HCEC 1CT (cell line): ENCODE results near the gene SIN3B.
A peak's percentile ranks its signal among the peaks of the same experiment; 100 is the strongest.
"Not testable (repeated sequence)": the region's sequence is repeated elsewhere in the genome, so short reads cannot be mapped to it uniquely, and the experiment has no call there.

ENCODE experiments used
- DNase-seq: peaks from one replicate; pipeline ENCODE4 v3.0.0-alpha.2; 2017

SIN3B gene, protein sequence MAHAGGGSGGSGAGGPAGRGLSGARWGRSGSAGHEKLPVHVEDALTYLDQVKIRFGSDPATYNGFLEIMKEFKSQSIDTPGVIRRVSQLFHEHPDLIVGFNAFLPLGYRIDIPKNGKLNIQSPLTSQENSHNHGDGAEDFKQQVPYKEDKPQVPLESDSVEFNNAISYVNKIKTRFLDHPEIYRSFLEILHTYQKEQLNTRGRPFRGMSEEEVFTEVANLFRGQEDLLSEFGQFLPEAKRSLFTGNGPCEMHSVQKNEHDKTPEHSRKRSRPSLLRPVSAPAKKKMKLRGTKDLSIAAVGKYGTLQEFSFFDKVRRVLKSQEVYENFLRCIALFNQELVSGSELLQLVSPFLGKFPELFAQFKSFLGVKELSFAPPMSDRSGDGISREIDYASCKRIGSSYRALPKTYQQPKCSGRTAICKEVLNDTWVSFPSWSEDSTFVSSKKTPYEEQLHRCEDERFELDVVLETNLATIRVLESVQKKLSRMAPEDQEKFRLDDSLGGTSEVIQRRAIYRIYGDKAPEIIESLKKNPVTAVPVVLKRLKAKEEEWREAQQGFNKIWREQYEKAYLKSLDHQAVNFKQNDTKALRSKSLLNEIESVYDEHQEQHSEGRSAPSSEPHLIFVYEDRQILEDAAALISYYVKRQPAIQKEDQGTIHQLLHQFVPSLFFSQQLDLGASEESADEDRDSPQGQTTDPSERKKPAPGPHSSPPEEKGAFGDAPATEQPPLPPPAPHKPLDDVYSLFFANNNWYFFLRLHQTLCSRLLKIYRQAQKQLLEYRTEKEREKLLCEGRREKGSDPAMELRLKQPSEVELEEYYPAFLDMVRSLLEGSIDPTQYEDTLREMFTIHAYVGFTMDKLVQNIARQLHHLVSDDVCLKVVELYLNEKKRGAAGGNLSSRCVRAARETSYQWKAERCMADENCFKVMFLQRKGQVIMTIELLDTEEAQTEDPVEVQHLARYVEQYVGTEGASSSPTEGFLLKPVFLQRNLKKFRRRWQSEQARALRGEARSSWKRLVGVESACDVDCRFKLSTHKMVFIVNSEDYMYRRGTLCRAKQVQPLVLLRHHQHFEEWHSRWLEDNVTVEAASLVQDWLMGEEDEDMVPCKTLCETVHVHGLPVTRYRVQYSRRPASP

DNA sequence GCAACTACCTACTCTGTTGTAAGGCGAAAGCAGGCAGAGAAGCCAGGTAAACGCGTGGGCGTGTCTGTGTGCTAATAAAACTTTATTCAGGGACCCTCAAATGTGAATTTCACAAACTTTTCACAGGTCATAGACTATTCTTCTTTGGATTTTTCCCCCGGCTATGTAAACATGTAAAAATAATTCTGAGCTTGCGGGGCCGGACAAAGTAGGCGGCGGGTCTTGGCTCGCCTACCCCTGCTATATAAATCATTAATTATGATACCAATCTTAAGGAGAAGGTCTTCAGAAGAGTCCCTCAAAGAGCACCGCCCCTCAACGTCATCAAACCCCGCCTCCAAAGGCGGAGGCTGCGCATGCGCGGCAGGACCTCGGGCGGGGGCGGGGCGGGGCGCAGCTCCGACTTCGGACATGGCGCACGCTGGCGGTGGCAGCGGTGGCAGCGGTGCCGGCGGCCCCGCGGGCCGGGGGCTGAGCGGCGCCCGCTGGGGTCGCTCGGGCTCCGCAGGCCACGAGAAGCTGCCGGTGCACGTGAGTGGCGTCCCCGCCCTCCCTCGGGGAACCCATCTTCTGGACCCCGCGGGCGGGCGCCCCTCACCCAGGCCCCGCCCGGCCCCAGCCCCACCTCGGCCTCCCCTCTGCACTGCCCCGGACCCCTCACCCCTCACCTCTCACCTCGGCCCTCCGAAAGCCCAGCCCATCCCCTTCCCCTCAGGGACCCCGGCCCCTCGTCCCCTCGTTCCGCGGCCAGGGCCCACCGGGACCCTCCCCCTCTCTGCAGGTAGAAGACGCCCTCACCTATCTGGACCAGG is at the start of gene SIN3B:
SIN3B (plus strand) TSS at position 389 of the 812 bp plus-strand sequence; CDS start at position 412, 23 bp downstream.
- DNase-seq = peak; percentile 74

DNA sequence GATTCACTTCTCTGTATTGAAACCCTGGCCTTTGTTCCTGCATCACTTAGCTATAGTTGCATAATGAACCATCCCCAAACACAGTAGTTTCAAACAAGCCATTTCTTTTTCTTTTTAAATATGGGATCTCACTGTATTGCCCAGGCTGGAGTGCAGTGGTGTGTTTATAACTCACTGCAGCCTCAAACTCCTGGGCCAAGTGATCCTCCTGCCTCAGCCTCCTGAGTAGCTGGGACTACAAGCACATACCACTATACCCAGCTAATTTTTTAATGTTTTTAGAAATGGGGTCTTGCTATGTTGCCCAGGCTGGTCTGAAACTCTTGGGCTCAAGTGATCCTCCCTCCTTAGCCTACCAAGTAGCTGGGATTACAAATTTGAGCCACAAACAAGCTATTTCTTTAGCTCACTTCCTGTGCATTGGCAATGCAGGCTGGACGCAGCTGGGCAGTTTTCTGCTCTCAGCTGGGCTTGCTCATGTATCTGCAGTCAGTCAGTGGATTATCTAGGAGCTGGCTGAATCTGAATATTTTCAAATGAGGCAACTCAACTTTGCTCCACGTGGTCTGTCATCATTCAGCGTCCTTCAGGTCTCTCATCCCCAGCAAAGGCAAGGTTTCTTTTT is 49.5 kb upstream of the SIN3B start:
- peak; percentile 51 for DNase-seq

DNA sequence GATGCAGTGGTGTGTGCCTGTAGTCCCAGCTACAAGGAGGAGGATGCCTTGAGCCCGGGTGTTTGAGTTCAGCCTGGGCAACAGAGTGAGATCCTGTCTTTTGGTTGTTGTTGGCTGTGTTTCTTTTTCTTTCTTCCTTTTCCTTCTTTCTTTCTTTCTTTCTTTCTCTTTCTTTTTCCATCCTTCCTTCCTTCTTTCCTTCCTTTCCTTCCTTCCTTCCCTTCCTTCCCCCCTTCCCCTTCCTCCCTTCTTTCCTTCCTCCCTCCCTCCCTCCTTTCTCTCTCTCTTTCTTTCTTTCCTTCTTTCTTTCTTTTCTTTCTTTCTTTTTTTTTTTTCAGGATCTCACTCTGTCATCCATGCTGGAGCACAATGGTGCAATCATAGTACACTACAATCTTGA is 46.5 kb upstream of the SIN3B start:
- DNase-seq = no peak

DNA sequence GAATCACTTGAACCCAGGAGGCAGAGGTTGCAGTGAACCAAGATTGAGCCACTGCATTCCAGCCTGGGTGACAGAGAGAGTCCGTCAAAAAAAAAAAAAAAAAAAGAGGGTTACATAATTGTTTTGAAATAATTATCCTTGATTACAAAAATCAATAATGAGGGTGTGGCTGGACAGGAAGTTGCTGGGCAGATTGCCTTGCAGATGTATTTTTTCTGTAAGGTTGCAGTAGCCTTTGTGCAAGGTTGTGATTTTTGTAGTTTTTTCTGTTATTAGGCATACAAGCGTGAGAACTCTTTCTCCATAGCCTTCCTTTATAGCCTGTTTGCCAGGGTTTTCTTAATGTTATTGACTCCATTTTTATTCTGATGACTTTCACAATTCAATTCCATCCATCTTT is 40.7 kb upstream of the SIN3B start:
- no peak for DNase-seq

GRCh38 chr19:16789238-16789637 is 40.0 kb upstream of the SIN3B start:
- no peak for DNase-seq

DNA sequence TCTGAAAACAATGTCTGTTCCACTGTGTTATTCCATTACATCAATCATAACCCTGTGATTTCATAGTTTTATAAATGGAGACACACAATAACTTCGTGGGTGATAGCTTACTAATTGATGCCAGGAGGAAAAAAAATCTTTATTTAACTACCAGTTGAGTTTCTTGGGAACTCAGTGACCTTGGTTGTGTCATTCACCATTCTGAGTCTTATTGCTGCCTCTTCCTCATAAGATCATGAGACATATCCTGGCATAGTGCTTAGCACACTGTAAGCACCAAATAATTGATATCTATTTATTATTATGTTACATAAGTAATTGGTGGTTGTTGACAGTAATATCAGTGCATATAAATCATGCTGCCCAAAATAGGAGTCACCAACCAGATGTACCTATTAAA is 39.1 kb upstream of the SIN3B start:
- DNase-seq = no peak

DNA sequence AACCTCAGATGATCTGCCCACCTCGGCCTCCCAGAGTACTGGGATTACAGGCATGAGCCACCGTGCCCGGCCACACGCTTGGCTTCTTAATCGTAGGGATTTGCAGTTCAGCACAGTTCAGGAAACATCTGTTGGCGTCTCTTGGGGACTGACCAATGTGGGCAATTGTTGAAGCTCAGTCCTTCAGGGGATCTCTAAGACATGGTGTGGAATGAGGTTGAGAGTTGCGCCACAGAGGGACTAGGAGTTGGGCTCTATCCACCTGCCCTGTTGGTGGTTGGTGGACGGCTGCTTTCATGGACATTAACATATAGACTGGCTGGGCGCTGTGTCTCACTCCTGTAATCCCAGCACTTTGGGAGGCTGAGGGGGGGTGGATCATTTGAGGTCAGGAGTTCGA is 37.3 kb upstream of the SIN3B start:
- no peak for DNase-seq

DNA sequence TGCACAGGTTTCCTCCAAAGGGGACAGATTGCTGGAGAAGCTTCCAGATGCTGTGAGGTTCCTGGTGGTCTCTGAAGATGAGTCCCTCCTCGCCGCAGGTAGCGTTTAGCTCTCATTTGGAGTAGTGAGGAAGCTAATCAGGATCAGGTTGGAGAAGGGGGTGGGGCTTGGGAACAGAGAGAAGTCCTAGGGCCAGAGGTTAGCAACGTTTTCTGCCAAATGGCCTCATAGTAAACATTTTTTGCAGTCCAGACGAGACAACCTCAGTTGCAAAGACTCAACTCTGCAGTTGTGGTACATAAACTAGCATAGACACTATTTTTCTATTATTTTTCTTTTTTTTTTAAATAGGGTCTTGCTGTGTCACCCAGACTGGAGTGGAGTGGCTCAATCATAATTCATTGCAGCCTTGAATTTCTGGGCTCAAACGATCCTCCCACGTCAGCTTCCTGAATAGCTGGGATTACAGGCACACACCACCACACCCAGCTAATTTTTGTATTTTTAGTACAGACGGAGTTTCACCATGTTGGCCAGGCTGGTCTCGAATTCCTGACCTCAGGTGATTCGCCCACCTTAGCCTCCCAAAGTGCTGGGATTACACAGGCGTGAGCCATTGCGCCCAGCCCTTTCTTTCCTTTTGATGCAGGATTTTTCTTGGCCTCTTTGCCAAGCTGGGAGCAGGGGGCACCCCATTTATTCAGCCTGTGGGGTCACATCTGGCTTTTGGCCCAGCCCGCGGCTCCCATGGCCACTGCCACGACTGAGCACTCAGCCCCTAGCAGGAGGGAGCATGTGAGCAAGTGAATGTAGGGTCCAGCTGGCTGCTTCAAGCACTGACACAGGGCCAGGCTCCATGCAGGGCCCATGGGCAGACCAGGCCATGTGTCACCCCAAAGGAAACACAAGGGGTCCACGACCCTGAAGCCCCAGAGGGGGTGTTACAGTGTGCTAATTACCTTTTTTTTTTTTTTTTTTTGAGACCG is 34.4 kb upstream of the SIN3B start:
- no peak for DNase-seq

DNA sequence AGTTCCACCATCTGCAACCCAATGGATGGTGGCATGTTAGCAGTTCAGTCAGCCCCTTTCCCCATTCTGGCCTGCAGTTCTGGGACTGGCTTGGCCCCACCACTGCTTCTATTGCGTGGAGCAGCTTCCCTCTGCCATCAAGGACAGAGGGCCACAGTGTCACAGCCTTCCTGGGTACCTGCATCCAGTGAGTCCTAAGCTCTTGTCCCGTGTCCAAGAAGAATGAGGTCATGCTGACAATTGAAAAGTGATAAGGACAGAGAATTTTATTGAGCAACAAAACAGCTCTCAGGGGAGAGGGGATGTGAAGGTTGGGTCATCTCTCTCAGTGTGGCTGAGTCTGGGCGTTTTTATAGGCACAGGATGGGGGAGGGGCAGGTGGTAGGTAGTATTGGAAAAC is 33.5 kb upstream of the SIN3B start:
- no peak for DNase-seq

DNA sequence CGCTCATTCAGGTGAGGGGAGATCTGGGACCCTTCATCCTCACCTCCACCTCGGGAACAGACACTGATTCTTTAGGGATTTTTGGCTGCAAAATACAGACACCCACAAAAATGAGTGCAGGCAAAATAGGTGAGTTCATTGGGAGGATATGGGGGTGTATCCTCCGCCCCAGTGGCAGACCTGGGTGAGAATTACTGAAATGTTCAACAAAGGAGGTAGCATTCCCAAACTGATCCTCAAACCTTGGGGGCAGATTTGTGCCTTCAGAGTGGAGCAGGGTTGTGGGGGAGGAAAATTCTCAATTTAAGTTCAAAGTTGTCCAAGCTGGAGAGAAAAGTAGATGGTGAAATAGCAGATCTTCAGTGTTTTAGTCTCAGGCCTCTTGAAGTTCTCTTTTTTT is 31.3 kb upstream of the SIN3B start:
- no peak for DNase-seq

DNA sequence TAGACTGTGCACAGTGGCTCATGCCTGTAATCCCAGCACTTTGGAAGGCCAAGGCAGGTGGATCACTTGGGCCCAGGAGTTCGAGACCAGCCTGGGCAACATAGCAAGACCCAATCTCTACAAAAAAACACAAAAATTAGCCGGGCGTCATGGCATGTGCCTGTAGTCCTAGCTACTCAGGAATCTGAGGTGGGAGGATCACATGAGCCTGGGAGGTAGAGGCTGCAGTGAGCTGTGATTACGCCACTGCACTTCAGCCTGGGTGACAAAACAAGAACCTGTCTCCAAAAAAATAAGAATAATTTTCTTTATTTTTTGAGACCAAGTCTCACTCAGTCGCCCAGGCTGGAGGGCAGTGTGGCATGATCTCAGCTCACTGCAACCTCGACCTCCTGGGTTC is 30.9 kb upstream of the SIN3B start:
- not testable (repeated sequence) for DNase-seq

DNA sequence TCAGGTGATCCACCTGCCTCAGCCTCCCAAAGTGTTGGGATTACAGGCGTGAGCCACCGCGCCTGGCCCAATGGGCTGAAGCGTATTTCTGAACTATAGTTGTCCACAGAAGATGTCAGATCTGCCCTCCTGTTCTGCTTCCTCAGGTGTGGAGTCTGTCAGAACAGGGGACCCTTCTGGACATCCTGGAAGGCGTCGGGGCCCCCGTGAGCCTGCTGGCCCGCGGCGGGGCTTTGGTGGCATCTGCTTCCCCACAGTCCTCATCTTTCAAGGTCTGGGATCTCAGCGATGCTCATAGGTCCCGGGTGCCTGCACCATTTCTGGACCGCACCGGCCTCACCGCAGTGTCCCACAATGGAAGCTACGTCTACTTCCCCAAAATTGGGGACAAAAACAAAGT is 29.5 kb upstream of the SIN3B start:
- no peak for DNase-seq

DNA sequence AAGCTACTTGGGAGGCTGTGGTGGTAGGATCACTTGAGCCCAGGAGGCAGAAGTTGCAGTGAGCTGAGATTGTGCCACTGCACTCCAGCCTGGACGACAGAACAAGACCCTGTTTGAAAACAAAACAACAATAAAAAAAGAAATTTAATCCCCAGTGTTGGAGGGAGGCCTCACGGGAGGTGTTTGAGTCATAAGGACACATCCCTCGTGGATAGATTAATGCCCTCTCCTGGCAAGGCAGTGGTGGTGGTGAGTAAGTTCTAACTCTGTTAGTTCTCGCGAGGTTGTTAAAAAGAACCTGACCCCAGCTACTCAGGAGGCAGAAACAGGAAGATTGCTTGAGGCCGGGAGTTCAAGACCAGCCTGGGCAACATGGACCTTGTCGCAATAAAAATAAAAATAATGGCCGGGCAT is 27.6 kb upstream of the SIN3B start:
- DNase-seq = peak; percentile 52

- DNase-seq = no peak
Observed at GRCh38 chr19:16804176-16804575, 25.0 kb upstream of the SIN3B start.

GRCh38 chr19:16807549-16808284 is 21.5 kb upstream of the SIN3B start:
- DNase-seq = no peak

DNA sequence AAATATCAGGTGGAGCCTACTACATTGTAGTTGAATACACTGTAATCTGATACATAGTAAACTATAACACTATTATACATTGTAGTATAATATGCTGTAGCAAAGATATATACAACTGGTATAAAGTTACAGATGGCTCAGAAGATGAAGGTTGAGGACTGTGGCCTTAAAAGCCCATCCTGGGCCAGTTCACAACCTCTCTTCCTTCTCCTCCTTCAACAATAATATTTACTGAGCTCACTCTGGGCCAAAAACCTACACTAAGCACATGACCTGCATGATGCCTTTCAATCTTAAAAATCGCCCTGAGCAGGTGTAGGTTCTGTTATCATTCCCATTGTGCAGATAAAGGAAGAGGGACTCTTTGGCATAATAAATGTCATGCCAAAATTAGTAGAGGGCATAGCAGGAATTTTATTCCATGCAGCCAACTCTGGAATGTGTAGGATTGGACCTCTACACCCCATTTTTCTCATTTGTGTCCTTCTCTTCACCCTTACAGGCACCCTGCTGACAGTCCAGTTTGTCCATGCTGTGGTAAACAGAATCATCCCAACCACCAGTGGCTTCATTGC is 14.6 kb upstream of the SIN3B start:
- no peak for DNase-seq

GRCh38 chr19:16820056-16820455 is 9.1 kb upstream of the SIN3B start:
- DNase-seq = no peak

- DNase-seq = no peak
Observed at GRCh38 chr19:16821081-16821480, 8.1 kb upstream of the SIN3B start.

- DNase-seq = no peak
Observed at GRCh38 chr19:16822648-16823047, 6.5 kb upstream of the SIN3B start.
